ENCODE measurements around the gene SNX25.

The SNX25 gene

GRCh38 chr4:185380320-185380719 is 170.9 kb downstream of the SNX25 start:
- no peak overlapping the region for H3K27ac ChIP-seq
- no peak for TF ChIP-seq CTCF (IDR thresholded peaks at IDR 0.05)
- no peak overlapping the region for H3K4me3 ChIP-seq (ENCODE audit: low read depth in 1 of 2, low read length in 1 of 2)
- peaks cover 39% of the 10 kb centered on the region for H3K27me3 ChIP-seq
- no peaks in the 10 kb centered on the region for H3K36me3 ChIP-seq
- H3K9me3 ChIP-seq: no peaks in the 10 kb centered on the region
- peaks cover 0 to 8% of the 10 kb centered on the region in 2 experiments for H3K4me1 ChIP-seq (ENCODE audit: control insufficient read depth in 1 of 2, insufficient read depth in 1 of 2, low read depth in 1 of 2, low read length in 1 of 2)

- peaks cover 0 to 9% of the 10 kb centered on the region in 2 experiments for H3K4me1 ChIP-seq (ENCODE audit: control insufficient read depth in 1 of 2, insufficient read depth in 1 of 2, low read depth in 1 of 2, low read length in 1 of 2)
- H3K27me3 ChIP-seq: peaks cover 51% of the 10 kb centered on the region
- H3K27ac ChIP-seq: no peak overlapping the region
- no peaks in the 10 kb centered on the region for H3K36me3 ChIP-seq
- no peak for TF ChIP-seq CTCF (IDR thresholded peaks at IDR 0.05)
- H3K9me3 ChIP-seq: no peaks in the 10 kb centered on the region
- H3K4me3 ChIP-seq (ENCODE audit: low read depth in 1 of 2, low read length in 1 of 2): no peak overlapping the region
Observed at GRCh38 chr4:185381288-185382196, 172.1 kb downstream of the SNX25 start.

- Histone ChIP-seq H3K9me3 (no peaks in the 10 kb centered on the region), H3K4me1 (ENCODE audit: control insufficient read depth in 1 of 2, insufficient read depth in 1 of 2, low read depth in 1 of 2, low read length in 1 of 2) (peaks cover 0 to 9% of the 10 kb centered on the region in 2 experiments), H3K4me3 (ENCODE audit: low read depth in 1 of 2, low read length in 1 of 2) (no peak overlapping the region), H3K27me3 (peaks cover 63% of the 10 kb centered on the region), H3K36me3 (no peaks in the 10 kb centered on the region), H3K27ac (no peak overlapping the region)
- TF ChIP-seq CTCF (IDR thresholded peaks at IDR 0.05): no peak
Observed at GRCh38 chr4:185382754-185383153, 173.4 kb downstream of the SNX25 start.

GRCh38 chr4:185383451-185383850 is 174.1 kb downstream of the SNX25 start:
- Histone ChIP-seq H3K27ac (no peak overlapping the region), H3K27me3 (peaks cover 63% of the 10 kb centered on the region), H3K36me3 (no peaks in the 10 kb centered on the region)

GRCh38 chr4:185384061-185384460 is 174.7 kb downstream of the SNX25 start:
- no peaks in the 10 kb centered on the region for H3K36me3 ChIP-seq
- H3K4me1 ChIP-seq (ENCODE audit: control insufficient read depth in 1 of 2, insufficient read depth in 1 of 2, low read depth in 1 of 2, low read length in 1 of 2): peaks cover 0 to 9% of the 10 kb centered on the region in 2 experiments
- no peak overlapping the region for H3K27ac ChIP-seq
- no peak overlapping the region for H3K4me3 ChIP-seq (ENCODE audit: low read depth in 1 of 2, low read length in 1 of 2)
- no peaks in the 10 kb centered on the region for H3K9me3 ChIP-seq
- peaks cover 63% of the 10 kb centered on the region for H3K27me3 ChIP-seq
- no peak for TF ChIP-seq CTCF (IDR thresholded peaks at IDR 0.05)

More at GRCh38 chr4:185383451-185383850, 174.1 kb downstream of the SNX25 start:
- Histone ChIP-seq H3K9me3 (no peaks in the 10 kb centered on the region), H3K4me3 (ENCODE audit: low read depth in 1 of 2, low read length in 1 of 2) (no peak overlapping the region), H3K4me1 (ENCODE audit: control insufficient read depth in 1 of 2, insufficient read depth in 1 of 2, low read depth in 1 of 2, low read length in 1 of 2) (peaks cover 0 to 9% of the 10 kb centered on the region in 2 experiments)
- no peak for TF ChIP-seq CTCF (IDR thresholded peaks at IDR 0.05)

Measured in neutrophil (primary cell).